Measurements from ENCODE around the gene MMP3.

- no peak for TF ChIP-seq EZH2 (IDR thresholded peaks at IDR 0.05; ENCODE audit: insufficient read depth, low read length)
- TF ChIP-seq, protein P1, sequence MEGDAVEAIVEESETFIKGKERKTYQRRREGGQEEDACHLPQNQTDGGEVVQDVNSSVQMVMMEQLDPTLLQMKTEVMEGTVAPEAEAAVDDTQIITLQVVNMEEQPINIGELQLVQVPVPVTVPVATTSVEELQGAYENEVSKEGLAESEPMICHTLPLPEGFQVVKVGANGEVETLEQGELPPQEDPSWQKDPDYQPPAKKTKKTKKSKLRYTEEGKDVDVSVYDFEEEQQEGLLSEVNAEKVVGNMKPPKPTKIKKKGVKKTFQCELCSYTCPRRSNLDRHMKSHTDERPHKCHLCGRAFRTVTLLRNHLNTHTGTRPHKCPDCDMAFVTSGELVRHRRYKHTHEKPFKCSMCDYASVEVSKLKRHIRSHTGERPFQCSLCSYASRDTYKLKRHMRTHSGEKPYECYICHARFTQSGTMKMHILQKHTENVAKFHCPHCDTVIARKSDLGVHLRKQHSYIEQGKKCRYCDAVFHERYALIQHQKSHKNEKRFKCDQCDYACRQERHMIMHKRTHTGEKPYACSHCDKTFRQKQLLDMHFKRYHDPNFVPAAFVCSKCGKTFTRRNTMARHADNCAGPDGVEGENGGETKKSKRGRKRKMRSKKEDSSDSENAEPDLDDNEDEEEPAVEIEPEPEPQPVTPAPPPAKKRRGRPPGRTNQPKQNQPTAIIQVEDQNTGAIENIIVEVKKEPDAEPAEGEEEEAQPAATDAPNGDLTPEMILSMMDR (IDR thresholded peaks at IDR 0.05; ENCODE audit: insufficient read depth, low read depth, low read length) = no peak
Measured at GRCh38 chr11:102798012-102798746, 45.2 kb downstream of the MMP3 start, which contains the start of gene MMP1.
